A549 treated with CpdA at 1 μM for 4 hours (cell line): ENCODE results near the gene SCIMP. TPM values are rescaled to one million over a fixed set of nuclear protein-coding genes. Genes with fewer than 3 reads are reported as not detected.

ENCODE experiments used
- total RNA-seq: library from RNA; stranded (reverse); fragments of 200-300 nt; extraction: Qiagen RNA extraction; gene quantifications from 5 replicates; pipeline ENCODE4 v1.2.3, GENCODE V29; 2022; ENCODE audit warnings: low read depth

SCIMP gene
- not detected in 5 replicates for total RNA-seq

DNA sequence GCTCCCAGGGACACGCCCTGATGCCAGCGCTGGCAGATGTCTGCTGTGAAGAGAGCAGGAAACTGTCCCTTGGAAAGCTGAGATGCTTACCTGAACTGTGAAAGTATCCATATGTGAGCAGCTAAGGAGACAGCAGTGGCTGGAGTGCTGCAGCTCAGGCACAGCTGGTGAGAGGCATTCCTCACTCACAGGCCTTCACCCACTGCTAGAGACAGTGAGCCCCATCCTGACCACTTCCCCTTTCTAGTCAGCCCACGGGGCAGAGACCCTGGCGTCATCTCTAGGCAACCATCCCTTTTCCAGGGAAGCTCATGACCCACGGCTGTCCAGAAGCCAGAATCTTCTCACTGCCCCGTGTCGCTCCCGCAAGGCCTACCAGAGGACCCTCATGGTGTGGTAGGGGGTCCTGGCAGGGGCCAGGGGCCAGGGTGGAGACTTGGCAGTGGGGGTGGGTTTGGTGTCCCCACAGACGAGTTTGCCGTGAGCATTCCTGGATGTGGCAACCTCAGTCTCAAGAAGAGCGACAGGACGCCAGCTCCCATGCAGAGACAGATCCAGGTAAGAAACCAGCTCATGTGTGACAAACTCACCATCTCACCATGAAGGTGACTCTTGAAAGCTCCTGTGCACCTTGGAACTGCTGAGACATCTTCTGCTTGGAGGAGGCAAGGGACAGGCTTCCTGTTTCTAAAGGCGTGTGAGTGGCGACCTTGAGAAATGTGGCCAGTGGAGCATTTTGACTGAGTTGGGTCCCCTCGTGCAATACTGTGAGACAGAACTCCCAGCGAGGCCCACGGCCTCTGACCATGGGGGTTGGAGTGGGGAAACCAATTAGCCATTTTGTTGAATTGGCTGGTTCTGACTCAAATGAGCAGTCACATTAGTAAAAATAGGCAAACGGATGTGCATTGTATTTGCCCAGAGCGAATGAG, at the start of gene SCIMP:
Gene SCIMP (minus strand): TSS at position 216 of the 932 bp plus-strand sequence. CDS start 105 bp downstream, at position 111.

GRCh38 chr17:5281814-5282641, 47.4 kb upstream of the SCIMP start, which contains the start of gene RABEP1:
TSS of gene RABEP1 (plus strand) at chr17:5282284. CDS start at chr17:5282487, 203 bp downstream.

DNA sequence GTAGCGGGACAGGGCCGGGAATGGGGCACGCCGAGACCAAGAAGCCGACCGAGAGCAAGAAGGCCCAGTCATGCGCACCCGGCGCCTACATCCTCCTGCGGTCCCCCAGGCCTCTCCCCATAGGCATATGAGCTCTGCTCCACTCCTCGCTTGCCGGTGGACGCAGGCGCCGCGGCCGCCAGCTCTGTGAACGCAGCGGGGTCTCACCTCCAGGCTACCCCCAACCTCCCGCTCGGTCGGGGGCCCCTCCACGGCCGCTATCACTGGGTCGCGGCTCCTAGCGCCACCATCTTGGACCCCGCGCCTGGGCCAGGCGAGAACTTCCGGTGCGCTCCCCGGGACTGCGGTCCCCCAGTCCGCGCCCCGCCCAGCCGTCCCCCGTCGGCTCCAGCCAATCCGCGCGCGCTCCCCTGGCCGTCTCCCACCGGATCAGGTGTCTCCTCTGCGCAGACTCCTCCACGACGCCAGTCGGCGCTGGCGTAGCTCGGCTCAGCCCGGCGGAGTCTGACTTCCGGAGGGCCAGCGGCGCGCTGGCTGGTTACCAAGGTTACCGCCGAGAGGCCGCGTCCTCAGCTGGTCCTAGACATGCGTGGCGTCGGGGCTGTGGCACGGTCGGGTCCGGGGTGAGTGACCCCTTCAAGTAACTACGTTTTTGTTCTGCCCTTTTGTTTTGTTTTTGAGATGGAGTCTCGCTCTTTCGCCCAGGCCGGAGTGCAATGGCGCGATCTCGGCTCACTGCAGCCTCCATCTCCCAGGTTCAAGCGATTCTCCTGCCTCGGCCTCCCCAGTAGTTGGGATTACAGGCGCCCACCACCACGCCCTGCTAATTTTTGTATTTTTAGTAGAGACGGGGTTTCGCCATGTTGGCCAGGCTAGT, 42.9 kb downstream of the SCIMP start, which contains the start of gene ZNF594:
Gene ZNF594 (minus strand): TSS at position 328 of the 877 bp plus-strand sequence. CDS start 7,612 bp downstream, outside the sequence.

Other genes starting within 250 kb of the SCIMP start
- gene CAMTA2, start 247.2 kb downstream of the SCIMP start, total RNA-seq: 30.5 to 43.3 TPM (median 32.4 TPM) in 5 replicates
- 1.0 to 1.6 TPM (median 1.3 TPM) in 5 replicates for gene INCA1, start 237.3 kb downstream of the SCIMP start, total RNA-seq
- gene KIF1C, start 236.9 kb downstream of the SCIMP start, total RNA-seq: 101 to 112 TPM (median 103 TPM) in 5 replicates
- 0.34 to 1.0 TPM (median 0.72 TPM) in 5 replicates for gene SLC52A1, start 199.4 kb downstream of the SCIMP start, total RNA-seq
- 0.68 to 1.2 TPM (median 0.89 TPM) in 5 replicates for gene ZFP3, start 156.4 kb downstream of the SCIMP start, total RNA-seq
- gene ZNF232, start 123.0 kb downstream of the SCIMP start, total RNA-seq: 4.1 to 4.7 TPM (median 4.6 TPM) in 5 replicates
- gene USP6, start 118.8 kb downstream of the SCIMP start, total RNA-seq: 0.01 to 0.05 TPM (median 0.03 TPM) in 4 of 5 replicates, not detected in the other
- 1.2 to 2.2 TPM (median 1.5 TPM) in 5 replicates for gene ZNF594, start 43.0 kb downstream of the SCIMP start, total RNA-seq
- gene RABEP1, start 47.4 kb upstream of the SCIMP start, total RNA-seq: 38.6 to 45.7 TPM (median 43.3 TPM) in 5 replicates
- gene NUP88, start 184.8 kb upstream of the SCIMP start, total RNA-seq: 76.8 to 117 TPM (median 93.6 TPM) in 5 replicates
- 34.4 to 59.6 TPM (median 35.3 TPM) in 5 replicates for gene RPAIN, start 185.3 kb upstream of the SCIMP start, total RNA-seq
- gene C1QBP, start 204.3 kb upstream of the SCIMP start, total RNA-seq: 514 to 605 TPM (median 589 TPM) in 5 replicates
- 25.2 to 30.9 TPM (median 30.0 TPM) in 5 replicates for gene DHX33, start 234.1 kb upstream of the SCIMP start, total RNA-seq